Keratinocyte (primary cell): Measurements from ENCODE around the gene ABHD12B. TPM values are rescaled to one million over a fixed set of nuclear protein-coding genes. Genes with fewer than 3 reads are reported as not detected.

ENCODE experiments used
- DNase-seq: peaks from one replicate; pipeline ENCODE4 v3.0.0-alpha.2; 2011; ENCODE audit warnings: low read depth, missing footprints, low spot score
- FAIRE-seq: peaks from 2 replicates; lab custom pipeline; 2011; peaks lifted over from hg19 to GRCh38; lab: Jason Lieb, UNC
- H2AFZ ChIP-seq: 2 replicates; pipeline ENCODE4 v1.6.0; 2012; ENCODE audit warnings: low read length, control low read depth, inconsistent platforms; ENCODE audit not compliant: control insufficient read depth
- H3K27ac ChIP-seq: 2 replicates; pipeline ENCODE4 v1.5.1; 2011; ENCODE audit warnings: low read length; ENCODE audit not compliant: control insufficient read depth, insufficient read depth
- H3K27me3 ChIP-seq: 3 replicates; pipeline ENCODE4 v1.6.0; 2011; ENCODE audit warnings: low read length; ENCODE audit not compliant: control insufficient read depth, insufficient read depth; ENCODE audit errors: extremely low read depth
- H3K36me3 ChIP-seq, 2 experiments: 2 replicates in 1 of 2; 3 replicates in 1 of 2; pipeline ENCODE4 v1.5.1; 2011; ENCODE audit warnings: low read length in 2 of 2, mild to moderate bottlenecking in 1 of 2; ENCODE audit not compliant: control insufficient read depth in 2 of 2, insufficient read depth in 2 of 2; ENCODE audit errors: extremely low read depth in 1 of 2
- H3K4me1 ChIP-seq: 3 replicates; pipeline ENCODE4 v1.5.1; 2011; ENCODE audit warnings: low read length; ENCODE audit not compliant: control insufficient read depth, insufficient read depth; ENCODE audit errors: extremely low read depth
- H3K4me2 ChIP-seq: 3 replicates; pipeline ENCODE4 v1.6.0; 2011; ENCODE audit warnings: low read depth, low read length; ENCODE audit not compliant: control insufficient read depth, insufficient read depth; ENCODE audit errors: extremely low read depth
- H3K4me3 ChIP-seq, 3 experiments: fragments of 200-600 bp in 1 of 3; sonication (generic) in 1 of 3; 2 replicates in 2 of 3; 3 replicates in 1 of 3; pipeline ENCODE4 v1.5.1; 2011 to 2016; ENCODE audit warnings: low read length in 3 of 3, mild to moderate bottlenecking in 3 of 3, control low read depth in 2 of 3, inconsistent platforms in 1 of 3, low read depth in 1 of 3, mixed read lengths in 1 of 3, mixed run types in 1 of 3, moderate library complexity in 1 of 3; ENCODE audit not compliant: control insufficient read depth in 2 of 3, insufficient read depth in 2 of 3; ENCODE audit errors: extremely low read depth in 1 of 3
- H3K79me2 ChIP-seq: 2 replicates; pipeline ENCODE4 v1.6.0; 2012; ENCODE audit warnings: low read length; ENCODE audit not compliant: control insufficient read depth, insufficient read depth
- H3K9ac ChIP-seq: 3 replicates; pipeline ENCODE4 v1.6.0; 2011; ENCODE audit warnings: low read length; ENCODE audit not compliant: control insufficient read depth, insufficient read depth; ENCODE audit errors: extremely low read depth
- H3K9me1 ChIP-seq: 3 replicates; pipeline ENCODE4 v1.6.0; 2011; ENCODE audit warnings: low read length; ENCODE audit not compliant: control insufficient read depth, insufficient read depth; ENCODE audit errors: extremely low read depth
- H3K9me3 ChIP-seq: 2 replicates; pipeline ENCODE4 v1.5.1; 2012; ENCODE audit warnings: low read depth, low read length; ENCODE audit not compliant: control insufficient read depth
- H4K20me1 ChIP-seq: 3 replicates; pipeline ENCODE4 v1.6.0; 2011; ENCODE audit warnings: low read length; ENCODE audit not compliant: control insufficient read depth, insufficient read depth; ENCODE audit errors: extremely low read depth
- EZH2 ChIP-seq: IDR thresholded peaks from one replicate; pipeline ENCODE4 v1.6.1; 2012; ENCODE audit warnings: inconsistent platforms, mild to moderate bottlenecking, low read length, moderate library complexity
- dilution Hi-C: fragments of 300-500 bp; cut with MboI; formaldehyde crosslinking; loops from one replicate; pipeline ENCODE4 v1.7.0; 2020; ENCODE audit warnings: low sequenced_read_pairs; ENCODE audit not compliant: extremely low pct_ligation_motif_present
- polyA plus RNA-seq, 5 experiments: library from polyadenylated mRNA; depleted of rRNA in 3 of 5; stranded (reverse) in 3 of 5; stranded (forward) in 1 of 5; unstranded in 1 of 5; fragments of >200 nt; gene quantifications; 1 replicate in 1 of 5; 2 replicates in 3 of 5; 3 replicates in 1 of 5; pipeline versions ENCODE4 v1.2.1 to v1.2.3, GENCODE V29; 2011 to 2012; ENCODE audit warnings: missing spikeins in 2 of 5, low read depth in 1 of 5, low replicate concordance in 1 of 5
- TF ChIP-seq, protein P1 (sequence below), 3 experiments: IDR thresholded peaks in 1 of 3; conservative IDR thresholded peaks in 1 of 3; optimal IDR thresholded peaks in 1 of 3; 2 replicates in 2 of 3; 3 replicates in 1 of 3; pipeline versions ENCODE3 to v1.5.1; 2011; ENCODE audit warnings: low read length in 3 of 3, mild to moderate bottlenecking in 3 of 3, moderate library complexity in 2 of 3, control low read depth in 1 of 3, inconsistent platforms in 1 of 3; ENCODE audit not compliant: insufficient read depth in 2 of 3; ENCODE audit errors: extremely low read depth in 1 of 3

Gene ABHD12B
- polyA plus RNA-seq, 1 donor (not counting 4 experiments of a cell fraction or from before 2014, with no cell fraction given): not detected

DNA sequence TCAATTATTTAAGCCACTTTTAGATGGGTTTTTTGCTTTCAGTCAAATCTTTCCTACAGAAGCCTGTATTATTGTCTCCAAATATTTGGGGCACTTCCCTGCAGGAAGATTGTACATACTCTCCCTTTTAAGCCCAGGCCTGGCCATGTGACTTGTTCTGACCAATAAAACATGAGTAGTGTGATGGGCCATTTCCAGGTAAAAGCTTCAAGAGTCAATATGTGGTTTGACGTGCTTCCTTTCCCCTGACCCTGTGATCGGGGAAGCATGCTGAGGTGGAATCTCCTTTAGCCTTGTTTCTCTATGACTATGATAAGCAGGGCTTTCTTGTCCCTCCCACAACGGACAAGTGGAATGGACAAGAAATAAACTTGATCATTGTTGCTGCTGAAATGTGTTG lies 26.7 kb upstream of the ABHD12B start:
- H3K4me3 ChIP-seq: no peak overlapping the region
- H3K36me3 ChIP-seq: no peaks in the 10 kb centered on the region
- no peaks in the 10 kb centered on the region for H3K27me3 ChIP-seq
- TF ChIP-seq, protein P1, sequence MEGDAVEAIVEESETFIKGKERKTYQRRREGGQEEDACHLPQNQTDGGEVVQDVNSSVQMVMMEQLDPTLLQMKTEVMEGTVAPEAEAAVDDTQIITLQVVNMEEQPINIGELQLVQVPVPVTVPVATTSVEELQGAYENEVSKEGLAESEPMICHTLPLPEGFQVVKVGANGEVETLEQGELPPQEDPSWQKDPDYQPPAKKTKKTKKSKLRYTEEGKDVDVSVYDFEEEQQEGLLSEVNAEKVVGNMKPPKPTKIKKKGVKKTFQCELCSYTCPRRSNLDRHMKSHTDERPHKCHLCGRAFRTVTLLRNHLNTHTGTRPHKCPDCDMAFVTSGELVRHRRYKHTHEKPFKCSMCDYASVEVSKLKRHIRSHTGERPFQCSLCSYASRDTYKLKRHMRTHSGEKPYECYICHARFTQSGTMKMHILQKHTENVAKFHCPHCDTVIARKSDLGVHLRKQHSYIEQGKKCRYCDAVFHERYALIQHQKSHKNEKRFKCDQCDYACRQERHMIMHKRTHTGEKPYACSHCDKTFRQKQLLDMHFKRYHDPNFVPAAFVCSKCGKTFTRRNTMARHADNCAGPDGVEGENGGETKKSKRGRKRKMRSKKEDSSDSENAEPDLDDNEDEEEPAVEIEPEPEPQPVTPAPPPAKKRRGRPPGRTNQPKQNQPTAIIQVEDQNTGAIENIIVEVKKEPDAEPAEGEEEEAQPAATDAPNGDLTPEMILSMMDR (optimal IDR thresholded peaks at IDR 0.05 in 1 of 3, IDR thresholded peaks at IDR 0.05 in 1 of 3, conservative IDR thresholded peaks at IDR 0.05 in 1 of 3; ENCODE audit: extremely low read depth in 1 of 3, insufficient read depth in 2 of 3, low read length in 3 of 3): no peak
- TF ChIP-seq EZH2: no peak
- no peaks in the 10 kb centered on the region for H3K4me1 ChIP-seq
- no peaks in the 10 kb centered on the region for H3K9me1 ChIP-seq
- no peaks in the 10 kb centered on the region for H3K79me2 ChIP-seq
- dilution Hi-C loops: no loop called here
- DNase-seq (no peak), FAIRE-seq (no peak)
- H3K9ac ChIP-seq: no peak overlapping the region
- no peak overlapping the region for H3K4me2 ChIP-seq
- no peak overlapping the region for H3K27ac ChIP-seq
- H4K20me1 ChIP-seq: no peaks in the 10 kb centered on the region
- no peaks in the 10 kb centered on the region for H3K9me3 ChIP-seq
- H2AFZ ChIP-seq: no peak overlapping the region

DNA sequence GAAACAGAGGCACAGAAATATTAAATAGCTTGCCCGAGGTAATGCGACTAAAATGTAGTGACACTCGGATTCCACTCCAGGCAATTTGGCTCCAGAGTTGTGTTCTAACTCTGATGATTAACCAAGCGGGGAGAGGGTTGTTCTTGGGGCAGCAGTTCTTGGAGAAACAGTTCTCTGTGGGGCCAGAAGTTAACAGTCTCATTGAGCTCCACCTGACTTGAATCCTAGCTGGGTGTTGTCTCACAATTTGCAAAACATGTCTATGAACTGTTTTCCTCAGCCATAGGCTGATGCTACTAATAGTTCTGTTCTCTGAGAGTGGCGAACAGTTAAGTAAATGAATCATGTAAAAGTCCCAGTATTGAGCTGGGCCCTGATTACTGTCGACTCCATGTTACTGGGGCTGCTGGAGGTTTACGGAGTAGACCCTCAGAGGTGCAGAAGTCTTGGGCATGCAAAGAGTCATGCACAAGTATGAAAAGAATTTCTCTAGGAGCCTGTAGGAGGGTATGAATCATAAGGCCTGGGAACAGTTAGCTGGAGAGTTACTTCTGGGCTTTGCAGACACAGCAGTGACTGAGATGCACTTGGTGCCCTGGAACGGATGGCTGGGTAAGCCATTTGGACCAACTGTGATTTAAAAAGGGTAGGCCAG lies 25.5 kb upstream of the ABHD12B start:
- Histone ChIP-seq H3K9me3 (no peaks in the 10 kb centered on the region), H3K9ac (no peak overlapping the region), H3K4me2 (no peak overlapping the region), H3K27me3 (no peaks in the 10 kb centered on the region), H3K36me3 (no peaks in the 10 kb centered on the region), H4K20me1 (no peaks in the 10 kb centered on the region), H3K27ac (no peak overlapping the region), H3K79me2 (no peaks in the 10 kb centered on the region), H2AFZ (no peak overlapping the region), H3K4me1 (no peaks in the 10 kb centered on the region), H3K4me3 (no peak overlapping the region), H3K9me1 (no peaks in the 10 kb centered on the region)
- TF ChIP-seq EZH2: no peak
- TF ChIP-seq, protein P1 (optimal IDR thresholded peaks at IDR 0.05 in 1 of 3, IDR thresholded peaks at IDR 0.05 in 1 of 3, conservative IDR thresholded peaks at IDR 0.05 in 1 of 3; ENCODE audit: extremely low read depth in 1 of 3, insufficient read depth in 2 of 3, low read length in 3 of 3): no peak
- dilution Hi-C loops: no loop called here
- FAIRE-seq (peak; percentile 82), DNase-seq (no peak)
